H9 (cell line): Measurements from ENCODE around the gene SEMA4D. TPM values are rescaled to one million over a fixed set of nuclear protein-coding genes. Genes with fewer than 3 reads are reported as not detected.

Experiments used
- DNase-seq: peaks from one replicate; pipeline ENCODE4 v3.0.0-alpha.2; 2017
- H2AFZ ChIP-seq: one replicate; pipeline ENCODE4 v1.6.1; 2013; ENCODE audit warnings: mild to moderate bottlenecking, low read length, control low read depth, moderate library complexity
- H2AK5ac ChIP-seq: 2 replicates; pipeline ENCODE4 v1.6.1; 2013; ENCODE audit warnings: low read length, control low read depth, mixed read lengths; ENCODE audit not compliant: insufficient read length
- H2BK120ac ChIP-seq: one replicate; pipeline ENCODE4 v1.6.1; 2013; ENCODE audit warnings: low read depth, mild to moderate bottlenecking, low read length, control low read depth, inconsistent platforms; ENCODE audit not compliant: poor library complexity, severe bottlenecking
- H2BK12ac ChIP-seq: 2 replicates; pipeline ENCODE4 v1.6.1; 2013; ENCODE audit warnings: low read length, control low read depth, mixed read lengths, low read depth; ENCODE audit not compliant: insufficient read length
- H2BK15ac ChIP-seq: 2 replicates; pipeline ENCODE4 v1.6.1; 2013; ENCODE audit warnings: low read depth, low read length, control low read depth
- H2BK20ac ChIP-seq: one replicate; pipeline ENCODE4 v1.6.1; 2013; ENCODE audit warnings: low read depth, mild to moderate bottlenecking, low read length, control low read depth, inconsistent platforms; ENCODE audit not compliant: poor library complexity, severe bottlenecking
- H2BK5ac ChIP-seq: 2 replicates; pipeline ENCODE4 v1.6.1; 2013; ENCODE audit warnings: low read length, control low read depth, mixed read lengths; ENCODE audit not compliant: insufficient read length
- H3K14ac ChIP-seq: 2 replicates; pipeline ENCODE4 v1.6.1; 2013; ENCODE audit warnings: low read length, control low read depth; ENCODE audit not compliant: insufficient read depth
- H3K18ac ChIP-seq: 2 replicates; pipeline ENCODE4 v1.6.1; 2013; ENCODE audit warnings: low read depth, mild to moderate bottlenecking, mixed read lengths, low read length, control low read depth; ENCODE audit not compliant: insufficient read length
- H3K23ac ChIP-seq: 2 replicates; pipeline ENCODE4 v1.6.1; 2013; ENCODE audit warnings: low read length, control low read depth, mixed read lengths, low read depth; ENCODE audit not compliant: insufficient read length
- H3K23me2 ChIP-seq: 2 replicates; pipeline ENCODE4 v1.6.1; 2013; ENCODE audit warnings: low read depth, mild to moderate bottlenecking, mixed read lengths, low read length, control low read depth; ENCODE audit not compliant: insufficient read length, poor library complexity, severe bottlenecking
- H3K27ac ChIP-seq: 2 replicates; pipeline ENCODE4 v1.5.1; 2013; ENCODE audit warnings: low read length, control low read depth, mixed read lengths, low read depth; ENCODE audit not compliant: insufficient read length
- H3K27me3 ChIP-seq: 2 replicates; pipeline ENCODE4 v1.6.1; 2013; ENCODE audit warnings: low read length, control low read depth, inconsistent platforms; ENCODE audit not compliant: insufficient read depth
- H3K4ac ChIP-seq: 2 replicates; pipeline ENCODE4 v1.6.1; 2013; ENCODE audit warnings: low read depth, mild to moderate bottlenecking, control low read depth, inconsistent platforms, low read length, moderate library complexity
- H3K4me1 ChIP-seq: 2 replicates; pipeline ENCODE4 v1.6.1; 2013; ENCODE audit warnings: low read length, control low read depth, inconsistent platforms; ENCODE audit not compliant: insufficient read depth
- H3K4me2 ChIP-seq: 2 replicates; pipeline ENCODE4 v1.6.1; 2013; ENCODE audit warnings: low read length, control low read depth, mixed read lengths; ENCODE audit not compliant: insufficient read length, insufficient read depth
- H3K56ac ChIP-seq: 2 replicates; pipeline ENCODE4 v1.6.1; 2013; ENCODE audit warnings: low read depth, mild to moderate bottlenecking, mixed read lengths, low read length, control low read depth; ENCODE audit not compliant: insufficient read length
- H3K79me1 ChIP-seq: 2 replicates; pipeline ENCODE4 v1.6.1; 2013; ENCODE audit warnings: low read depth, mild to moderate bottlenecking, moderate library complexity, low read length, control low read depth, inconsistent platforms; ENCODE audit not compliant: insufficient read depth, poor library complexity, severe bottlenecking
- H3K79me2 ChIP-seq: 2 replicates; pipeline ENCODE4 v1.6.1; 2013; ENCODE audit warnings: low read length, control low read depth, inconsistent platforms; ENCODE audit not compliant: insufficient read depth
- H3K9ac ChIP-seq: 2 replicates; pipeline ENCODE4 v1.6.1; 2013; ENCODE audit warnings: low read length, control low read depth, mixed read lengths; ENCODE audit not compliant: insufficient read length; ENCODE audit errors: extremely low read depth
- H3K9me3 ChIP-seq: one replicate; pipeline ENCODE4 v1.6.1; 2013; ENCODE audit warnings: low read depth, low read length, inconsistent platforms; ENCODE audit not compliant: control insufficient read depth
- H3T11ph ChIP-seq: one replicate; pipeline ENCODE4 v1.6.1; 2013; ENCODE audit warnings: mild to moderate bottlenecking, low read length, control low read depth, inconsistent platforms
- H4K20me1 ChIP-seq: one replicate; pipeline ENCODE4 v1.6.1; 2013; ENCODE audit not compliant: control insufficient read depth, insufficient read length, insufficient read depth
- H4K5ac ChIP-seq: 2 replicates; pipeline ENCODE4 v1.6.1; 2013; ENCODE audit warnings: low read depth, mild to moderate bottlenecking, mixed read lengths, low read length, control low read depth; ENCODE audit not compliant: insufficient read length
- H4K8ac ChIP-seq: replicated peaks from 2 replicates; pipeline ENCODE4 v1.6.1; 2013; ENCODE audit warnings: low read length, control low read depth, mixed read lengths, low read depth; ENCODE audit not compliant: insufficient read length
- H4K91ac ChIP-seq: 2 replicates; pipeline ENCODE4 v1.6.1; 2013; ENCODE audit warnings: low read depth, mild to moderate bottlenecking, moderate library complexity, mixed read lengths, low read length, control low read depth; ENCODE audit not compliant: insufficient read length
- H3K27ac Mint-ChIP-seq, 3 experiments: 2 replicates in 2 of 3; 3 replicates in 1 of 3; pipeline ENCODE4 v1.8.0; 2020 to 2021; ENCODE audit warnings: mixed read lengths in 3 of 3, mild to moderate bottlenecking in 1 of 3, moderate library complexity in 1 of 3
- H3K27me3 Mint-ChIP-seq: 2 replicates; pipeline ENCODE4 v1.8.0; 2021; ENCODE audit warnings: low read depth, mild to moderate bottlenecking, moderate library complexity, mixed read lengths
- H3K36me3 Mint-ChIP-seq, 3 experiments: 2 replicates in 2 of 3; 3 replicates in 1 of 3; pipeline ENCODE4 v1.8.0; 2020 to 2021; ENCODE audit warnings: low read depth in 3 of 3, mixed read lengths in 3 of 3; ENCODE audit not compliant: insufficient read depth in 1 of 3
- H3K4me1 Mint-ChIP-seq, 2 experiments: 2 replicates each; pipeline ENCODE4 v1.8.0; 2020; ENCODE audit warnings: mixed read lengths in 2 of 2
- H3K4me3 Mint-ChIP-seq, 2 experiments: 2 replicates in 1 of 2; 3 replicates in 1 of 2; pipeline ENCODE4 v1.8.0; 2020 to 2021; ENCODE audit warnings: mild to moderate bottlenecking in 2 of 2, mixed read lengths in 2 of 2, moderate library complexity in 1 of 2
- H3K9me3 Mint-ChIP-seq, 2 experiments: 2 replicates in 1 of 2; 3 replicates in 1 of 2; pipeline ENCODE4 v1.8.0; 2020; ENCODE audit warnings: mild to moderate bottlenecking in 2 of 2, mixed read lengths in 2 of 2, moderate library complexity in 1 of 2
- CTCF ChIP-seq: fragments of 200-600 bp; sonication (generic); conservative IDR thresholded peaks from 3 replicates; pipeline ENCODE4 v1.8.0; 2021; ENCODE audit warnings: antibody characterized with exemption, mild to moderate bottlenecking
- WGBS: extraction: QIAGEN DNeasy Blood & Tissue Kit; methylation state at CpG from one replicate; pipeline ENCODE4 v1.1.7; 2013; ENCODE audit warnings: missing lambda C conversion rate, low lambda C conversion rate, mixed read lengths; ENCODE audit not compliant: insufficient read length; ENCODE audit errors: extremely low coverage; 5-methylcytosine and 5-hydroxymethylcytosine counted together
- total RNA-seq: library from RNA; stranded (reverse); gene quantifications from 2 replicates; pipeline ENCODE4 v1.2.1, GENCODE V29; 2021

Gene SEMA4D
- total RNA-seq, 1 experiment from 2014 or later: 47.2 TPM

DNA sequence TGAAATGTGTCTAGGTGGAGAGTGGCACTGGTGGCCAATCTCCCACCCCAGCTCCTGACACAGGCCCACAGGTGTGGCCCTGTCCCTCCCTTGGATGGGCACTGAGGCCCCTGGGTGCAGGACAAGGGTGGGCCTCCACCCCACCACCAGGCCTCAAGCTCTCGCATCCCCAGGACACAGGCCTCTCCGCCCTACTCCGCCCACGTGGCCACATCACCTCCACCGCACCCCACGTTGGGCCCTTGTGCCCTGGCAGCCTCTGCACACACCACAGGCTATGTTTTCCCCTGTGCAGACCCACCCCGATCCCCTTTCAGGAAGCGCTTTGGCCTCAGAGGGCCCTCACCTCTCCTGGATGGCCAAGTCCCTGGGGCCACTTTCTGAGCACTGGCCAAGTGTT is 124.9 kb downstream of the SEMA4D start:
- H2BK15ac ChIP-seq: no peak overlapping the region
- no peak overlapping the region for H2BK12ac ChIP-seq
- Mint-ChIP-seq H3K4me1 (peaks cover 3 to 5% of the 10 kb centered on the region in 2 experiments; a peak in 2 of 4 replicates), H3K27ac (0 out of 7 replicates have a peak overlapping the region, but pooled peaks of 1 of the 3 experiments have one; percentile 13), H3K36me3 (peaks cover 2 to 16% (median 16%) of the 10 kb centered on the region in 3 experiments; a peak in 6 of 7 replicates), H3K4me3 (no peak overlapping the region), H3K27me3 (peaks cover 1% of the 10 kb centered on the region; the same call in 1 of the 2 replicates), H3K9me3 (no peaks in the 10 kb centered on the region)
- H3K4me1 ChIP-seq: no peaks in the 10 kb centered on the region
- no peak overlapping the region for H3K18ac ChIP-seq
- H3K23me2 ChIP-seq: no peaks in the 10 kb centered on the region
- H2AFZ ChIP-seq: no peak overlapping the region
- H2BK5ac ChIP-seq: no peak overlapping the region
- no peak overlapping the region for H3K56ac ChIP-seq
- DNase-seq: no peak
- no peaks in the 10 kb centered on the region for H3K79me1 ChIP-seq
- H4K5ac ChIP-seq: no peak overlapping the region
- H3K23ac ChIP-seq: no peak overlapping the region
- no peak overlapping the region for H3K14ac ChIP-seq
- no peaks in the 10 kb centered on the region for H3K9me3 ChIP-seq
- no peak overlapping the region for H3T11ph ChIP-seq
- no peak overlapping the region for H2AK5ac ChIP-seq
- no peak overlapping the region for H3K27ac ChIP-seq
- no peak overlapping the region for H3K9ac ChIP-seq
- H2BK20ac ChIP-seq: no peak overlapping the region
- no peak overlapping the region for H4K91ac ChIP-seq
- H4K8ac ChIP-seq: no peak overlapping the region
- H3K4ac ChIP-seq: no peak overlapping the region
- no peaks in the 10 kb centered on the region for H3K79me2 ChIP-seq
- no peak overlapping the region for H2BK120ac ChIP-seq
- no peaks in the 10 kb centered on the region for H3K27me3 ChIP-seq
- WGBS: no CpG with 5 or more reads among the region's 8 CpGs
- no peak for TF ChIP-seq CTCF
- no peaks in the 10 kb centered on the region for H4K20me1 ChIP-seq
- no peak overlapping the region for H3K4me2 ChIP-seq
